Measurements from ENCODE around the gene LPIN3. TPM values are rescaled to one million over a fixed set of nuclear protein-coding genes. Genes with fewer than 3 reads are reported as not detected.

Gene LPIN3
- polyA plus RNA-seq, 1 of the 3 experiments (the other 2 are of a cell fraction): 0.21 TPM

GRCh38 chr20:41358717-41359116 is 18.1 kb downstream of the LPIN3 start:
- Histone ChIP-seq H3K9me2 (no peaks in the 10 kb centered on the region), H3F3A (replicated peaks; ENCODE audit: insufficient read depth) (no peaks in the 10 kb centered on the region), H3K36me3 (replicated peaks in 1 of 2; ENCODE audit: control insufficient read depth in 1 of 2, insufficient read depth in 2 of 2, low read length in 1 of 2) (no peaks in the 10 kb centered on the region), H3K79me2 (ENCODE audit: insufficient read depth) (no peaks in the 10 kb centered on the region), H3K4me2 (no peak overlapping the region), H3K27ac (ENCODE audit: low read depth in 2 of 2, low read length in 1 of 2) (no peak overlapping the region), H3K4me1 (ENCODE audit: control insufficient read depth in 1 of 2, insufficient read depth in 2 of 2, low read depth in 1 of 2, low read length in 1 of 2) (peaks cover 0 to 13% of the 10 kb centered on the region in 2 experiments; a peak in 1 of 4 replicates), H2AFZ (ENCODE audit: low read depth) (no peak overlapping the region), H3K9ac (no peak overlapping the region), H3K27me3 (ENCODE audit: insufficient read depth) (no peaks in the 10 kb centered on the region), H3K9me3 (no peaks in the 10 kb centered on the region), H3K4me3 (ENCODE audit: low read depth in 2 of 2, low read length in 1 of 2) (no peak overlapping the region), H4K20me1 (ENCODE audit: insufficient read depth) (no peaks in the 10 kb centered on the region)
- DNase-seq: no peak
- TF ChIP-seq EZH2phosphoT487 (IDR thresholded peaks at IDR 0.05; ENCODE audit: borderline replicate concordance, low read depth): no peak
- no peak for TF ChIP-seq TEAD4 (IDR thresholded peaks at IDR 0.05; ENCODE audit: borderline replicate concordance, insufficient read depth)
- TF ChIP-seq MXI1 (IDR thresholded peaks at IDR 0.05; ENCODE audit: low read depth, low read length): no peak
- no peak for TF ChIP-seq SMC3 (IDR thresholded peaks at IDR 0.05; ENCODE audit: low read depth, low read length)
- TF ChIP-seq CTCF (IDR thresholded peaks at IDR 0.05): no peak
- TF ChIP-seq FOXJ3 (CRISPR knock-in tag; IDR thresholded peaks at IDR 0.05): no peak
- no peak for TF ChIP-seq EP300 (IDR thresholded peaks at IDR 0.05; ENCODE audit: borderline replicate concordance in 1 of 2, low read depth in 1 of 2, low read length in 1 of 2)
- TF ChIP-seq NFIC (IDR thresholded peaks at IDR 0.05; ENCODE audit: borderline replicate concordance): no peak
- no peak for TF ChIP-seq RAD21 (IDR thresholded peaks at IDR 0.05; ENCODE audit: low read length)
- TF ChIP-seq JUND (IDR thresholded peaks at IDR 0.05): no peak
- no peak for TF ChIP-seq RFX5 (IDR thresholded peaks at IDR 0.05; ENCODE audit: low read length)
- 61% methylated on average over 5 of the region's 7 CpGs for WGBS (ENCODE audit: low lambda C conversion rate)
- CTCF ChIA-PET: interaction anchor here (0.6 to 8.1 kb wide), 5 partner anchors 19 to 390 kb away, joined by 3 to 55 read pairs (median 3); partner anchors contain the start of gene LPIN3
- POLR2A ChIA-PET: no interaction called here

GRCh38 chr20:41359541-41360011 is 19.0 kb downstream of the LPIN3 start:
- no peak for TF ChIP-seq RFX5 (IDR thresholded peaks at IDR 0.05; ENCODE audit: low read length)
- no peak for TF ChIP-seq EZH2phosphoT487 (IDR thresholded peaks at IDR 0.05; ENCODE audit: borderline replicate concordance, low read depth)
- no peak for TF ChIP-seq JUND (IDR thresholded peaks at IDR 0.05)
- TF ChIP-seq, protein P1, sequence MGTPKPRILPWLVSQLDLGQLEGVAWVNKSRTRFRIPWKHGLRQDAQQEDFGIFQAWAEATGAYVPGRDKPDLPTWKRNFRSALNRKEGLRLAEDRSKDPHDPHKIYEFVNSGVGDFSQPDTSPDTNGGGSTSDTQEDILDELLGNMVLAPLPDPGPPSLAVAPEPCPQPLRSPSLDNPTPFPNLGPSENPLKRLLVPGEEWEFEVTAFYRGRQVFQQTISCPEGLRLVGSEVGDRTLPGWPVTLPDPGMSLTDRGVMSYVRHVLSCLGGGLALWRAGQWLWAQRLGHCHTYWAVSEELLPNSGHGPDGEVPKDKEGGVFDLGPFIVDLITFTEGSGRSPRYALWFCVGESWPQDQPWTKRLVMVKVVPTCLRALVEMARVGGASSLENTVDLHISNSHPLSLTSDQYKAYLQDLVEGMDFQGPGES (IDR thresholded peaks at IDR 0.05; ENCODE audit: low read depth, low read length): no peak
- TF ChIP-seq, protein P2, sequence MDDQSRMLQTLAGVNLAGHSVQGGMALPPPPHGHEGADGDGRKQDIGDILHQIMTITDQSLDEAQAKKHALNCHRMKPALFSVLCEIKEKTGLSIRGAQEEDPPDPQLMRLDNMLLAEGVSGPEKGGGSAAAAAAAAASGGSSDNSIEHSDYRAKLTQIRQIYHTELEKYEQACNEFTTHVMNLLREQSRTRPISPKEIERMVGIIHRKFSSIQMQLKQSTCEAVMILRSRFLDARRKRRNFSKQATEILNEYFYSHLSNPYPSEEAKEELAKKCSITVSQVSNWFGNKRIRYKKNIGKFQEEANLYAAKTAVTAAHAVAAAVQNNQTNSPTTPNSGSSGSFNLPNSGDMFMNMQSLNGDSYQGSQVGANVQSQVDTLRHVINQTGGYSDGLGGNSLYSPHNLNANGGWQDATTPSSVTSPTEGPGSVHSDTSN (IDR thresholded peaks at IDR 0.05): no peak
- no peak for TF ChIP-seq POLR2AphosphoS5 (IDR thresholded peaks at IDR 0.05; ENCODE audit: low read depth, low read length)
- TF ChIP-seq FOXJ3 (CRISPR knock-in tag; IDR thresholded peaks at IDR 0.05): no peak
- no peak for TF ChIP-seq NFIC (IDR thresholded peaks at IDR 0.05; ENCODE audit: borderline replicate concordance)
- no peak for TF ChIP-seq ELF1 (IDR thresholded peaks at IDR 0.05)
- TF ChIP-seq, protein P3, sequence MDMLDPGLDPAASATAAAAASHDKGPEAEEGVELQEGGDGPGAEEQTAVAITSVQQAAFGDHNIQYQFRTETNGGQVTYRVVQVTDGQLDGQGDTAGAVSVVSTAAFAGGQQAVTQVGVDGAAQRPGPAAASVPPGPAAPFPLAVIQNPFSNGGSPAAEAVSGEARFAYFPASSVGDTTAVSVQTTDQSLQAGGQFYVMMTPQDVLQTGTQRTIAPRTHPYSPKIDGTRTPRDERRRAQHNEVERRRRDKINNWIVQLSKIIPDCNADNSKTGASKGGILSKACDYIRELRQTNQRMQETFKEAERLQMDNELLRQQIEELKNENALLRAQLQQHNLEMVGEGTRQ (IDR thresholded peaks at IDR 0.05; ENCODE audit: borderline replicate concordance, low read depth, low read length): no peak
- no peak for TF ChIP-seq TCF12 (IDR thresholded peaks at IDR 0.05)
- no peak for TF ChIP-seq NRF1 (IDR thresholded peaks at IDR 0.05; ENCODE audit: low read depth, low read length)
- no peak for TF ChIP-seq CTCF (IDR thresholded peaks at IDR 0.05)
- no peak for TF ChIP-seq MEF2A (IDR thresholded peaks at IDR 0.05; ENCODE audit: borderline replicate concordance, low read depth)
- TF ChIP-seq RXRA (IDR thresholded peaks at IDR 0.05; ENCODE audit: borderline replicate concordance, low read depth): no peak
- POLR2A ChIA-PET: no interaction called here
- WGBS (ENCODE audit: low lambda C conversion rate): 85% methylated on average over 6 of the region's 9 CpGs

More at GRCh38 chr20:41359541-41360011, 19.0 kb downstream of the LPIN3 start:
- H3K9me2 ChIP-seq: no peaks in the 10 kb centered on the region
- no peaks in the 10 kb centered on the region for H3K79me2 ChIP-seq (ENCODE audit: insufficient read depth)
- H4K20me1 ChIP-seq (ENCODE audit: insufficient read depth): no peaks in the 10 kb centered on the region
- no peak overlapping the region for H3K9ac ChIP-seq
- H2AFZ ChIP-seq (ENCODE audit: low read depth): no peak overlapping the region
- H3K27ac ChIP-seq (ENCODE audit: low read depth in 2 of 2, low read length in 1 of 2): no peak overlapping the region
- no peak overlapping the region for H3K4me2 ChIP-seq
- no peak for DNase-seq
- CTCF ChIA-PET: interaction anchor here (1.1 to 8.1 kb wide), 4 partner anchors 9 to 391 kb away, joined by 3 to 55 read pairs (median 4); partner anchors contain the start of gene LPIN3
- peaks cover 0 to 13% of the 10 kb centered on the region in 2 experiments; a peak in 1 of 4 replicates for H3K4me1 ChIP-seq (ENCODE audit: control insufficient read depth in 1 of 2, insufficient read depth in 2 of 2, low read depth in 1 of 2, low read length in 1 of 2)
- peaks cover 1% of the 10 kb centered on the region; the same call in 1 of the 2 replicates for H3K27me3 ChIP-seq (ENCODE audit: insufficient read depth)
- H3K9me3 ChIP-seq: no peaks in the 10 kb centered on the region
- no peaks in the 10 kb centered on the region for H3F3A ChIP-seq (replicated peaks; ENCODE audit: insufficient read depth)
- no peak overlapping the region for H3K4me3 ChIP-seq (ENCODE audit: low read depth in 2 of 2, low read length in 1 of 2)
- no peaks in the 10 kb centered on the region for H3K36me3 ChIP-seq (replicated peaks in 1 of 2; ENCODE audit: control insufficient read depth in 1 of 2, insufficient read depth in 2 of 2, low read length in 1 of 2)
